H1 (cell line): ENCODE results near the gene RHOT1. TPM values are rescaled to one million over a fixed set of nuclear protein-coding genes. Genes with fewer than 3 reads are reported as not detected.

Source experiments
- CTCF ChIA-PET: fragments of 300-600 bp; sonication (Branson Sonifier 250); formaldehyde crosslinking; loops from one replicate; lab custom pipeline; 2021; ENCODE audit not compliant: partially characterized antibody; lab: Charles Lee
- POLR2A ChIA-PET: fragments of 300-600 bp; sonication (Branson Sonifier 250); formaldehyde crosslinking; loops from one replicate; lab custom pipeline; 2021; ENCODE audit warnings: inconsistent platforms; ENCODE audit not compliant: partially characterized antibody; lab: Charles Lee
- DNase-seq, 2 experiments: peaks; one replicate each; pipeline versions ENCODE4 v3.0.0 to v3.0.0-alpha.2; 2010 to 2022; ENCODE audit warnings: low spot score in 2 of 2, low read depth in 1 of 2, mixed read lengths in 1 of 2
- FAIRE-seq: peaks from 2 replicates; lab custom pipeline; 2011; peaks lifted over from hg19 to GRCh38; lab: Jason Lieb, UNC
- H2AFZ ChIP-seq: 2 replicates; pipeline ENCODE4 v1.8.1; 2012; ENCODE audit warnings: low read length, inconsistent platforms
- H2AK5ac ChIP-seq: 2 replicates; pipeline ENCODE4 v1.6.1; 2013; ENCODE audit warnings: low read depth, low read length
- H2BK120ac ChIP-seq: replicated peaks from 2 replicates; pipeline ENCODE3; 2013; ENCODE audit warnings: low read depth, low read length, inconsistent platforms
- H2BK12ac ChIP-seq: 2 replicates; pipeline ENCODE4 v1.6.1; 2013; ENCODE audit warnings: low read depth, low read length
- H2BK15ac ChIP-seq: 2 replicates; pipeline ENCODE4 v1.6.1; 2013; ENCODE audit warnings: low read length
- H2BK20ac ChIP-seq: 2 replicates; pipeline ENCODE4 v1.6.1; 2013; ENCODE audit warnings: low read length
- H2BK5ac ChIP-seq: 2 replicates; pipeline ENCODE4 v1.6.1; 2013; ENCODE audit warnings: low read depth, low read length
- H3K14ac ChIP-seq: 2 replicates; pipeline ENCODE4 v1.6.1; 2013; ENCODE audit warnings: inconsistent platforms; ENCODE audit not compliant: insufficient read length
- H3K18ac ChIP-seq: 2 replicates; pipeline ENCODE4 v1.6.1; 2013; ENCODE audit warnings: low read length; ENCODE audit errors: extremely low read depth
- H3K23ac ChIP-seq: 2 replicates; pipeline ENCODE4 v1.6.1; 2013; ENCODE audit warnings: inconsistent platforms; ENCODE audit not compliant: insufficient read length
- H3K23me2 ChIP-seq: 2 replicates; pipeline ENCODE4 v1.6.1; 2013; ENCODE audit warnings: low read depth, low read length
- H3K27ac ChIP-seq: 2 replicates; pipeline ENCODE4 v1.6.1; 2011; ENCODE audit warnings: low read depth, low read length, inconsistent platforms
- H3K27me3 ChIP-seq, 4 experiments: replicated peaks in 1 of 4; 1 replicate in 1 of 4; 2 replicates in 3 of 4; pipeline versions ENCODE4 v1.6.1 to v1.8.1; 2011 to 2013; ENCODE audit warnings: low read length in 3 of 4, mild to moderate bottlenecking in 3 of 4, inconsistent platforms in 2 of 4, mixed read lengths in 2 of 4, moderate library complexity in 1 of 4; ENCODE audit not compliant: control insufficient read depth in 3 of 4, insufficient read depth in 3 of 4; ENCODE audit errors: extremely low read depth in 1 of 4
- H3K36me3 ChIP-seq, 4 experiments: 2 replicates each; pipeline versions ENCODE4 v1.6.1 to v1.8.1; 2011 to 2013; ENCODE audit warnings: mild to moderate bottlenecking in 4 of 4, low read length in 3 of 4, moderate library complexity in 2 of 4, control low read depth in 1 of 4, inconsistent platforms in 1 of 4; ENCODE audit not compliant: insufficient read depth in 4 of 4, control insufficient read depth in 2 of 4
- H3K4ac ChIP-seq: replicated peaks from 2 replicates; pipeline ENCODE3; 2013; ENCODE audit warnings: low read length, low read depth, mixed read lengths, inconsistent platforms; ENCODE audit not compliant: insufficient read length
- H3K4me1 ChIP-seq, 4 experiments: replicated peaks in 1 of 4; 1 replicate in 1 of 4; 2 replicates in 3 of 4; pipeline versions ENCODE4 v1.6.1 to v1.8.1; 2011 to 2013; ENCODE audit warnings: low read length in 3 of 4, inconsistent platforms in 2 of 4, mixed read lengths in 1 of 4; ENCODE audit not compliant: insufficient read depth in 4 of 4, control insufficient read depth in 3 of 4
- H3K4me2 ChIP-seq, 2 experiments: 2 replicates each; pipeline versions ENCODE4 v1.6.1 to v1.8.1; 2011 to 2013; ENCODE audit warnings: low read depth in 2 of 2, low read length in 2 of 2, control low read depth in 1 of 2, inconsistent platforms in 1 of 2, mild to moderate bottlenecking in 1 of 2; ENCODE audit not compliant: insufficient read depth in 1 of 2
- H3K4me3 ChIP-seq, 4 experiments: fragments of 200-600, 300-600 bp in 1 of 4; sonication (generic), shearing (Covaris generic), sonication (Bioruptor Twin) in 1 of 4; 2 replicates each; pipeline versions ENCODE4 v1.5.1 to v1.8.1; 2011 to 2016; ENCODE audit warnings: low read length in 4 of 4, low read depth in 3 of 4, control low read depth in 2 of 4, inconsistent platforms in 2 of 4, mild to moderate bottlenecking in 2 of 4, mixed read lengths in 1 of 4, moderate library complexity in 1 of 4; ENCODE audit not compliant: insufficient read depth in 2 of 4; ENCODE audit errors: extremely low read depth in 1 of 4
- H3K56ac ChIP-seq: replicated peaks from 2 replicates; pipeline ENCODE3; 2013; ENCODE audit warnings: low read depth, mild to moderate bottlenecking, mixed read lengths, low read length, inconsistent platforms; ENCODE audit not compliant: insufficient read length
- H3K79me1 ChIP-seq: 2 replicates; pipeline ENCODE4 v1.6.1; 2013; ENCODE audit warnings: low read depth, low read length, control low read depth
- H3K79me2 ChIP-seq, 2 experiments: 2 replicates each; pipeline versions ENCODE4 v1.6.1 to v1.8.1; 2012 to 2013; ENCODE audit warnings: low read length in 2 of 2, mild to moderate bottlenecking in 2 of 2, inconsistent platforms in 1 of 2; ENCODE audit not compliant: insufficient read depth in 2 of 2, control insufficient read depth in 1 of 2
- H3K9ac ChIP-seq, 4 experiments: replicated peaks in 1 of 4; 1 replicate in 1 of 4; 2 replicates in 3 of 4; pipeline versions ENCODE4 v1.6.1 to v1.8.1; 2011 to 2013; ENCODE audit warnings: low read depth in 3 of 4, low read length in 3 of 4, control low read depth in 2 of 4, mild to moderate bottlenecking in 2 of 4, moderate library complexity in 2 of 4, inconsistent platforms in 1 of 4; ENCODE audit errors: extremely low read depth in 1 of 4
- H3K9me3 ChIP-seq, 2 experiments: 2 replicates each; pipeline versions ENCODE4 v1.6.1 to v1.8.1; 2012 to 2013; ENCODE audit warnings: mild to moderate bottlenecking in 2 of 2, moderate library complexity in 2 of 2, control low read depth in 1 of 2, inconsistent platforms in 1 of 2, low read depth in 1 of 2, low read length in 1 of 2, mixed read lengths in 1 of 2; ENCODE audit not compliant: insufficient read depth in 2 of 2
- H4K20me1 ChIP-seq, 2 experiments: replicated peaks in 1 of 2; 2 replicates each; pipeline versions ENCODE3 to v1.8.1; 2011 to 2013; ENCODE audit warnings: inconsistent platforms in 2 of 2, low read length in 2 of 2, mild to moderate bottlenecking in 1 of 2; ENCODE audit not compliant: insufficient read depth in 2 of 2, control insufficient read depth in 1 of 2
- H4K5ac ChIP-seq: 2 replicates; pipeline ENCODE4 v1.6.1; 2013; ENCODE audit warnings: low read length, low read depth, mixed read lengths, inconsistent platforms; ENCODE audit not compliant: insufficient read length
- H4K8ac ChIP-seq: 2 replicates; pipeline ENCODE4 v1.8.0; 2013; ENCODE audit warnings: mild to moderate bottlenecking, moderate library complexity, low read length, inconsistent platforms; ENCODE audit not compliant: insufficient read depth; ENCODE audit errors: extremely low read depth
- H4K91ac ChIP-seq: replicated peaks from 2 replicates; pipeline ENCODE3; 2013; ENCODE audit warnings: low read length, mixed read lengths, inconsistent platforms; ENCODE audit not compliant: insufficient read length
- ASH2L ChIP-seq: fragments of 200-600, 300-600 bp; sonication (generic); IDR thresholded peaks from one replicate; pipeline ENCODE4 v1.7.1; 2017; ENCODE audit warnings: low read length
- CHD1 ChIP-seq: IDR thresholded peaks from 2 replicates; pipeline ENCODE4 v1.6.1; 2012; ENCODE audit warnings: low read depth, low read length, improper control_type of control experiment
- CREB1 ChIP-seq: IDR thresholded peaks from 2 replicates; pipeline ENCODE4 v1.6.1; 2012; ENCODE audit warnings: inconsistent platforms
- EZH2 ChIP-seq: fragments of 200-600 bp; sonication (generic); IDR thresholded peaks from 2 replicates; pipeline ENCODE4 v1.7.1; 2012; ENCODE audit warnings: low read depth, mild to moderate bottlenecking, moderate library complexity, low read length, inconsistent platforms; ENCODE audit not compliant: severe bottlenecking
- KDM4A ChIP-seq: IDR thresholded peaks from one replicate; pipeline ENCODE4 v1.7.1; 2012; ENCODE audit warnings: low read depth, mild to moderate bottlenecking, moderate library complexity, low read length, inconsistent platforms; ENCODE audit not compliant: severe bottlenecking
- MAX ChIP-seq: IDR thresholded peaks from 2 replicates; pipeline ENCODE4 v1.6.1; 2012; ENCODE audit warnings: inconsistent platforms
- PHF8 ChIP-seq: fragments of 200-600 bp; sonication (generic); conservative IDR thresholded peaks from 2 replicates; pipeline ENCODE4 v1.7.1; 2012; ENCODE audit warnings: low read depth, mild to moderate bottlenecking, inconsistent platforms, low read length, moderate library complexity
- POLR2A ChIP-seq, 2 experiments: IDR thresholded peaks; 1 replicate in 1 of 2; 2 replicates in 1 of 2; pipeline ENCODE4 v1.6.1; 2011; ENCODE audit warnings: low read depth in 2 of 2, low read length in 2 of 2, mild to moderate bottlenecking in 2 of 2; ENCODE audit errors: control extremely low read depth in 1 of 2
- WGBS, 2 experiments: shearing (Covaris generic) in 1 of 2; methylation state at CpG; one replicate each; pipeline versions ENCODE4 v1.1.6 to v1.1.7; 2013 to 2015; ENCODE audit warnings: low lambda C conversion rate in 2 of 2, mixed read lengths in 2 of 2, inconsistent platforms in 1 of 2, low coverage in 1 of 2, missing lambda C conversion rate in 1 of 2; ENCODE audit not compliant: insufficient replicate concordance in 2 of 2, insufficient coverage in 1 of 2, insufficient read length in 1 of 2; ENCODE audit errors: extremely low coverage in 1 of 2, missing lambda C conversion rate in 1 of 2; 5-methylcytosine and 5-hydroxymethylcytosine counted together
- polyA plus RNA-seq, 7 experiments: library from polyadenylated mRNA; depleted of rRNA in 3 of 7; stranded (reverse) in 5 of 7; unstranded in 2 of 7; fragments of >200 nt in 5 of 7; fragments of 200-250 nt in 2 of 7; gene quantifications; 1 replicate in 5 of 7; 2 replicates in 1 of 7; 4 replicates in 1 of 7; pipeline versions ENCODE4 v1.2.1 to v1.2.3, GENCODE V29; 2011 to 2013; ENCODE audit warnings: missing spikeins in 2 of 7, mixed read lengths in 2 of 7
- total RNA-seq: library from RNA; stranded (reverse); fragmentation: NEBNext Ultra II Directional; extraction: Animal tissue kit (Norgen Biotek cat#: 25700); gene quantifications from 2 replicates; pipeline ENCODE4 v1.2.1, GENCODE V29; 2021
- TF ChIP-seq, protein P1 (sequence below): IDR thresholded peaks from 2 replicates; pipeline ENCODE4 v1.6.1; 2011; ENCODE audit warnings: low read length, improper control_type of control experiment

Gene RHOT1
- total and polyA plus RNA-seq, 2 of the 8 experiments (the other 6 are each of a cell fraction or from before 2014, with no cell fraction given), result 34.2 to 38.2 TPM

- no peak overlapping the region for H3K14ac ChIP-seq
- CTCF ChIA-PET, result interaction anchor here (1.1 to 2.4 kb wide), 6 partner anchors 12 to 119 kb away, joined by 3 to 14 read pairs (median 4); no protein-coding TSS in a partner anchor
- H3K9ac ChIP-seq, result peak overlapping the region in 3 of 4 experiments; percentile 50 to 57 (median 54); a peak in 6 of 7 replicates
- TF ChIP-seq PHF8 (0 out of 2 replicates have a peak, but pooled peaks have one; percentile 24), MAX (0 out of 2 replicates have a peak, but pooled peaks have one; percentile 15), EZH2 (no peak), CHD1 (no peak), KDM4A (peak; percentile 56), POLR2A (IDR thresholded peaks at IDR 0.05; ENCODE audit: control extremely low read depth in 1 of 2, low read depth in 2 of 2, low read length in 2 of 2) (peak in 1 of 2 experiments; percentile 40; a peak in 1 of 3 replicates), CREB1 (0 out of 2 replicates have a peak, but pooled peaks have one; percentile 11), ASH2L (peak; percentile 88)
- TF ChIP-seq, protein P1, sequence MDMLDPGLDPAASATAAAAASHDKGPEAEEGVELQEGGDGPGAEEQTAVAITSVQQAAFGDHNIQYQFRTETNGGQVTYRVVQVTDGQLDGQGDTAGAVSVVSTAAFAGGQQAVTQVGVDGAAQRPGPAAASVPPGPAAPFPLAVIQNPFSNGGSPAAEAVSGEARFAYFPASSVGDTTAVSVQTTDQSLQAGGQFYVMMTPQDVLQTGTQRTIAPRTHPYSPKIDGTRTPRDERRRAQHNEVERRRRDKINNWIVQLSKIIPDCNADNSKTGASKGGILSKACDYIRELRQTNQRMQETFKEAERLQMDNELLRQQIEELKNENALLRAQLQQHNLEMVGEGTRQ, result peak; percentile 14; the same call in 1 of the 2 replicates
Measured at GRCh38 chr17:32127158-32127897, 15.0 kb upstream of the RHOT1 start.

More at GRCh38 chr17:32127158-32127897, 15.0 kb upstream of the RHOT1 start:
- H3K23ac ChIP-seq, result no peak overlapping the region
- H3K18ac ChIP-seq, result peak overlapping the region; percentile 94; the same call in 1 of the 2 replicates
- H2AK5ac ChIP-seq, result no peak overlapping the region
- H4K5ac ChIP-seq, result peak overlapping the region; percentile 80
- peak overlapping the region; percentile 61 to 88 (median 74) for H3K4me3 ChIP-seq
- 3% methylated on average over 25 of the region's 25 CpGs; no CpG with 5 or more reads in 1 of the 2 experiments for WGBS, 2 experiments
- 0 out of 2 replicates have a peak overlapping the region, but pooled peaks have one; percentile 35 for H2BK5ac ChIP-seq
- H3K4ac ChIP-seq, result no peak overlapping the region
- no peak overlapping the region for H4K91ac ChIP-seq
- H3K79me2 ChIP-seq, result no peaks in the 10 kb centered on the region
- FAIRE-seq (peak; percentile 19), DNase-seq (peak in 1 of 2 experiments; percentile 76)
- no peak overlapping the region for H4K8ac ChIP-seq
- no peaks in the 10 kb centered on the region for H3K79me1 ChIP-seq
- H3K56ac ChIP-seq, result peak overlapping the region; percentile 17
- H3K4me2 ChIP-seq, result peak overlapping the region; percentile 78 to 82
- H2BK120ac ChIP-seq, result no peak overlapping the region
- peaks cover 0 to 5% (median under 1%) of the 10 kb centered on the region in 4 experiments; a peak in 3 of 7 replicates for H3K4me1 ChIP-seq
- peak overlapping the region; percentile 93; the same call in 1 of the 2 replicates for H2AFZ ChIP-seq
- 0 out of 8 replicates have a peak, but pooled peaks cover 0 to 2% (median 0%) of the 10 kb centered on the region in 4 experiments for H3K36me3 ChIP-seq
- 0 out of 2 replicates have a peak overlapping the region, but pooled peaks have one; percentile 63 for H2BK12ac ChIP-seq
- 0 out of 2 replicates have a peak overlapping the region, but pooled peaks have one; percentile 12 for H2BK15ac ChIP-seq
- no peak overlapping the region for H2BK20ac ChIP-seq
- H3K23me2 ChIP-seq, result no peaks in the 10 kb centered on the region
- no peaks in the 10 kb centered on the region for H3K27me3 ChIP-seq
- POLR2A ChIA-PET, result interaction anchor here (0.6 to 0.7 kb wide), 2 partner anchors 45 to 554 kb away, joined by 3 read pairs; no protein-coding TSS in a partner anchor
- H4K20me1 ChIP-seq, result no peaks in the 10 kb centered on the region
- H3K27ac ChIP-seq, result peak overlapping the region; percentile 25; the same call in 1 of the 2 replicates
- no peaks in the 10 kb centered on the region for H3K9me3 ChIP-seq
